Esophagus squamous epithelium (tissue), 5 donors: Measurements from ENCODE around the gene ASB8. TPM values are rescaled to one million over a fixed set of nuclear protein-coding genes. Genes with fewer than 3 reads are reported as not detected.

ENCODE experiments used
- DNase-seq: peaks from one replicate; lab custom pipeline; 2025; lab: John Stamatoyannopoulos, UW
- H3K27ac ChIP-seq, 4 donors: fragments of 200-600 bp; sonication (generic); one replicate each; pipeline ENCODE4 v1.5.1; 2016 to 2019; ENCODE audit warnings: mild to moderate bottlenecking in 1 of 4
- H3K27me3 ChIP-seq, 4 donors: fragments of 200-600 bp; sonication (generic); 1 replicate in 3 of 4; 2 replicates in 1 of 4; pipeline versions ENCODE4 v1.5.1 to v1.6.0; 2017 to 2021; ENCODE audit warnings: antibody characterized with exemption in 1 of 4
- H3K36me3 ChIP-seq, 3 donors: fragments of 200-600 bp; sonication (generic); one replicate each; pipeline ENCODE4 v1.5.1; 2016 to 2019
- H3K4me1 ChIP-seq, 3 donors: fragments of 200-600 bp; sonication (generic); one replicate each; pipeline ENCODE4 v1.5.1; 2017 to 2019
- H3K4me3 ChIP-seq, 4 donors: fragments of 200-600 bp; sonication (generic); 1 replicate in 3 of 4; 2 replicates in 1 of 4; pipeline ENCODE4 v1.5.1; 2016 to 2019; ENCODE audit warnings: mild to moderate bottlenecking in 2 of 4, moderate library complexity in 1 of 4
- H3K9me3 ChIP-seq, 3 donors: fragments of 200-600 bp; sonication (generic); one replicate each; pipeline ENCODE4 v1.5.1; 2016 to 2019
- CTCF ChIP-seq, 6 experiments: fragments of 450-650 bp in 4 of 6; fragments of 200-600 bp in 2 of 6; sonication (generic) in 2 of 6; IDR thresholded peaks; one replicate each; pipeline ENCODE4 v1.5.1; 2016 to 2019; ENCODE audit warnings: antibody characterized with exemption in 6 of 6, mild to moderate bottlenecking in 4 of 6, moderate library complexity in 4 of 6
- POLR2A ChIP-seq, 4 donors: fragments of 450-650 bp; IDR thresholded peaks; one replicate each; pipeline ENCODE4 v1.6.1; 2017; ENCODE audit warnings: antibody characterized with exemption in 4 of 4, mild to moderate bottlenecking in 4 of 4, moderate library complexity in 3 of 4
- WGBS, 2 donors: methylation state at CpG; one replicate each; pipeline ENCODE4 v1.1.5; 2018; 5-methylcytosine and 5-hydroxymethylcytosine counted together
- intact Hi-C: fragments of 100-400 bp; cut with DNase I; formaldehyde crosslinking; loops from one replicate; pipeline ENCODE4 v1.15.0; 2022
- total RNA-seq, 4 donors: library from RNA; depleted of rRNA; stranded (reverse); fragments of >200 nt; gene quantifications; one replicate each; pipeline ENCODE4 v1.1.0, GENCODE V29; 2016
- donor health status: DM: yes; HTN: yes; CAD: no.

The ASB8 gene
- total RNA-seq, 4 donors from 2014 or later = 13.2 to 28.2 (median 24.8) TPM

GRCh38 chr12:48179466-48179865 is 22.2 kb upstream of the ASB8 start:
- Histone ChIP-seq H3K4me1 (peaks cover 17 to 22% (median 22%) of the 10 kb centered on the region in 3 donors), H3K9me3 (no peaks in the 10 kb centered on the region), H3K27ac (no peak overlapping the region), H3K36me3 (no peaks in the 10 kb centered on the region), H3K4me3 (no peak overlapping the region), H3K27me3 (peaks cover 0 to 72% (median 2%) of the 10 kb centered on the region in 4 donors)
- intact Hi-C loops = no loop called here
- no peak for DNase-seq
- 79 to 91% methylated on average over 1 of the region's 1 CpG for WGBS, 2 donors
- TF ChIP-seq POLR2A (IDR thresholded peaks at IDR 0.05) (no peak), CTCF (IDR thresholded peaks at IDR 0.05) (no peak)

- Histone ChIP-seq H3K4me1 (peaks cover 5 to 7% (median 7%) of the 10 kb centered on the region in 3 donors), H3K4me3 (no peak overlapping the region), H3K27ac (no peak overlapping the region), H3K9me3 (no peaks in the 10 kb centered on the region), H3K36me3 (no peaks in the 10 kb centered on the region), H3K27me3 (peaks cover 0 to 57% (median 0%) of the 10 kb centered on the region in 4 donors)
- intact Hi-C loops = no loop called here
- no peak for TF ChIP-seq POLR2A (IDR thresholded peaks at IDR 0.05)
- no peak for TF ChIP-seq CTCF (IDR thresholded peaks at IDR 0.05)
- DNase-seq = no peak
- WGBS, 2 donors = 55 to 60% methylated on average over 4 of the region's 4 CpGs
Measured at GRCh38 chr12:48177982-48178381, 20.7 kb upstream of the ASB8 start.

GRCh38 chr12:48176417-48176751 is 19.1 kb upstream of the ASB8 start:
- H3K4me1 ChIP-seq = no peaks in the 10 kb centered on the region

GRCh38 chr12:48175613-48176416 is 18.5 kb upstream of the ASB8 start:
- TF ChIP-seq CTCF (IDR thresholded peaks at IDR 0.05) = no peak
- no peak for TF ChIP-seq POLR2A (IDR thresholded peaks at IDR 0.05)
- 56 to 61% methylated on average over 3 of the region's 3 CpGs for WGBS, 2 donors
- no peak for DNase-seq
- Histone ChIP-seq H3K27me3 (peaks cover 0 to 35% (median 0%) of the 10 kb centered on the region in 4 donors), H3K27ac (no peak overlapping the region), H3K4me3 (no peak overlapping the region), H3K9me3 (no peaks in the 10 kb centered on the region), H3K36me3 (no peaks in the 10 kb centered on the region), H3K4me1 (no peaks in the 10 kb centered on the region)
- intact Hi-C loops = no loop called here

More at GRCh38 chr12:48176417-48176751, 19.1 kb upstream of the ASB8 start:
- no peak for DNase-seq
- no peaks in the 10 kb centered on the region for H3K36me3 ChIP-seq
- intact Hi-C loops = no loop called here
- H3K27ac ChIP-seq = no peak overlapping the region
- no peak overlapping the region for H3K4me3 ChIP-seq
- H3K27me3 ChIP-seq = peaks cover 0 to 41% (median 0%) of the 10 kb centered on the region in 4 donors
- TF ChIP-seq CTCF (IDR thresholded peaks at IDR 0.05) (no peak), POLR2A (IDR thresholded peaks at IDR 0.05) (no peak)
- no peaks in the 10 kb centered on the region for H3K9me3 ChIP-seq

GRCh38 chr12:48169011-48169410 is 11.7 kb upstream of the ASB8 start:
- WGBS, 2 donors = 87 to 93% methylated on average over 17 to 18 of the region's 19 CpGs
- H3K4me3 ChIP-seq = no peak overlapping the region
- no peaks in the 10 kb centered on the region for H3K36me3 ChIP-seq
- H3K27ac ChIP-seq = no peak overlapping the region
- no peaks in the 10 kb centered on the region for H3K9me3 ChIP-seq
- intact Hi-C loops = loop anchor here (10.0 kb wide), 1 partner anchor 204 kb away; the partner anchor contains the start of gene TMEM106C
- no peak for DNase-seq
- peaks cover 0 to 22% (median 1%) of the 10 kb centered on the region in 4 donors for H3K27me3 ChIP-seq
- TF ChIP-seq CTCF (IDR thresholded peaks at IDR 0.05) (no peak), POLR2A (IDR thresholded peaks at IDR 0.05) (no peak)
- H3K4me1 ChIP-seq = no peaks in the 10 kb centered on the region
